Endothelial cell of umbilical vein (primary cell): ENCODE data around the gene DLGAP1. TPM values are rescaled to one million over a fixed set of nuclear protein-coding genes. Genes with fewer than 3 reads are reported as not detected.

Source experiments
- BruUV-seq: library from RNA; stranded (reverse); fragments of 400-500 nt; replicated peaks from 2 replicates; lab custom pipeline; 2021; lab: Mats Ljungman, UMichigan
- CTCF ChIA-PET: fragments of 300-600, 350-600 bp; sonication (Branson Sonifier 250); formaldehyde crosslinking; loops from one replicate; lab custom pipeline; 2021; ENCODE audit warnings: antibody characterized with exemption, inconsistent platforms; lab: Charles Lee
- POLR2A ChIA-PET: fragments of 300-600, 350-600 bp; sonication (Branson Sonifier 250); formaldehyde crosslinking; loops from one replicate; lab custom pipeline; 2021; ENCODE audit warnings: antibody characterized with exemption, inconsistent platforms; lab: Charles Lee
- DNase-seq: peaks from one replicate; pipeline ENCODE4 v3.0.0-alpha.2; 2011; ENCODE audit warnings: low read depth, low spot score
- FAIRE-seq: peaks from 2 replicates; lab custom pipeline; 2011; peaks lifted over from hg19 to GRCh38; lab: Jason Lieb, UNC
- H2AFZ ChIP-seq: 2 replicates; pipeline ENCODE4 v1.6.0; 2012; ENCODE audit warnings: low read depth, low read length, control low read depth, inconsistent platforms
- H3K27ac ChIP-seq: 2 replicates; pipeline ENCODE4 v1.5.1; 2011; ENCODE audit warnings: low read depth, mild to moderate bottlenecking, control low read depth, low read length, moderate library complexity; ENCODE audit not compliant: insufficient read depth
- H3K27me3 ChIP-seq, 2 experiments: 2 replicates each; pipeline versions ENCODE4 v1.6.0 to v1.6.1; 2011; ENCODE audit warnings: low read length in 2 of 2, mixed read lengths in 1 of 2; ENCODE audit not compliant: control insufficient read depth in 2 of 2, insufficient read depth in 2 of 2
- H3K36me3 ChIP-seq, 2 experiments: 2 replicates in 1 of 2; 3 replicates in 1 of 2; pipeline ENCODE4 v1.5.1; 2011; ENCODE audit warnings: low read length in 2 of 2, mild to moderate bottlenecking in 1 of 2, moderate library complexity in 1 of 2; ENCODE audit not compliant: control insufficient read depth in 2 of 2, insufficient read depth in 2 of 2; ENCODE audit errors: extremely low read depth in 1 of 2
- H3K4me1 ChIP-seq: 3 replicates; pipeline ENCODE4 v1.5.1; 2011; ENCODE audit warnings: mild to moderate bottlenecking, low read length; ENCODE audit not compliant: control insufficient read depth, insufficient read depth; ENCODE audit errors: extremely low read depth
- H3K4me2 ChIP-seq: 2 replicates; pipeline ENCODE4 v1.6.1; 2011; ENCODE audit warnings: low read length, control low read depth, mixed read lengths; ENCODE audit not compliant: insufficient read depth
- H3K4me3 ChIP-seq, 3 experiments: fragments of 200-600 bp in 1 of 3; sonication (generic), shearing (Covaris generic) in 1 of 3; replicated peaks in 1 of 3; 2 replicates each; pipeline ENCODE4 v1.5.1; 2011 to 2016; ENCODE audit warnings: control low read depth in 3 of 3, low read length in 3 of 3, mild to moderate bottlenecking in 2 of 3, inconsistent platforms in 1 of 3, low read depth in 1 of 3, moderate library complexity in 1 of 3; ENCODE audit not compliant: insufficient read depth in 1 of 3
- H3K79me2 ChIP-seq: 2 replicates; pipeline ENCODE4 v1.6.0; 2012; ENCODE audit warnings: low read length, inconsistent platforms; ENCODE audit not compliant: control insufficient read depth, insufficient read depth
- H3K9ac ChIP-seq: replicated peaks from 2 replicates; pipeline ENCODE3; 2011; ENCODE audit warnings: low read length, control low read depth; ENCODE audit not compliant: insufficient read depth; ENCODE audit errors: extremely low read depth
- H3K9me1 ChIP-seq: replicated peaks from 3 replicates; pipeline ENCODE4 v1.6.0; 2011; ENCODE audit warnings: mild to moderate bottlenecking, low read length; ENCODE audit not compliant: control insufficient read depth, insufficient read depth; ENCODE audit errors: extremely low read depth
- H3K9me3 ChIP-seq: replicated peaks from 2 replicates; pipeline ENCODE4 v1.5.1; 2012; ENCODE audit warnings: low read length, inconsistent platforms; ENCODE audit not compliant: control insufficient read depth, insufficient read depth
- H4K20me1 ChIP-seq: replicated peaks from 2 replicates; pipeline ENCODE3; 2011; ENCODE audit warnings: mild to moderate bottlenecking, low read length; ENCODE audit not compliant: control insufficient read depth, insufficient read depth; ENCODE audit errors: extremely low read depth
- FOS ChIP-seq: IDR thresholded peaks from 2 replicates; pipeline ENCODE4 v1.6.1; 2011; ENCODE audit warnings: mild to moderate bottlenecking, low read length, moderate library complexity, borderline replicate concordance; ENCODE audit not compliant: insufficient read depth
- GATA2 ChIP-seq: IDR thresholded peaks from 2 replicates; pipeline ENCODE4 v1.7.0; 2011; ENCODE audit warnings: low read depth, mild to moderate bottlenecking, moderate library complexity, mixed read lengths, low read length; ENCODE audit not compliant: insufficient read length, insufficient read depth
- JUN ChIP-seq: IDR thresholded peaks from 2 replicates; pipeline ENCODE4 v1.6.1; 2011; ENCODE audit warnings: borderline replicate concordance, low read depth; ENCODE audit not compliant: insufficient read length, insufficient read depth
- MYC ChIP-seq: IDR thresholded peaks from one replicate; pipeline ENCODE4 v1.6.1; 2011; ENCODE audit warnings: mild to moderate bottlenecking, low read depth, low read length
- POLR2A ChIP-seq: IDR thresholded peaks from 2 replicates; pipeline ENCODE4 v1.6.1; 2012; ENCODE audit warnings: low read depth, mild to moderate bottlenecking, control low read depth, low read length
- POLR2AphosphoS5 ChIP-seq: IDR thresholded peaks from 2 replicates; pipeline ENCODE4 v1.6.1; 2012; ENCODE audit warnings: low read depth, mild to moderate bottlenecking, control low read depth, low read length, moderate library complexity; ENCODE audit not compliant: insufficient read depth
- dilution Hi-C: fragments of 300-500 bp; cut with MboI; formaldehyde crosslinking; loops from one replicate; pipeline ENCODE4 v1.15.0; 2019; ENCODE audit warnings: low sequenced_read_pairs; ENCODE audit not compliant: extremely low pct_ligation_motif_present
- intact Hi-C: fragments of 100-400 bp; cut with micrococcal nuclease; formaldehyde crosslinking; loops from one replicate; pipeline ENCODE4 v1.10.0; 2022
- polyA plus RNA-seq, 4 experiments: library from polyadenylated mRNA; depleted of rRNA in 3 of 4; stranded (reverse) in 3 of 4; unstranded in 1 of 4; fragments of >200 nt; gene quantifications; 2 replicates each; pipeline versions ENCODE4 v1.2.1 to v1.2.3, GENCODE V29; 2011 to 2012; ENCODE audit warnings: missing spikeins in 1 of 4
- total RNA-seq: library from RNA; stranded (reverse); gene quantifications from 2 replicates; pipeline ENCODE4 v1.2.3, GENCODE V29; 2021
- TF ChIP-seq, protein P1 (sequence below): IDR thresholded peaks from 2 replicates; pipeline ENCODE4 v1.6.1; 2011; ENCODE audit not compliant: insufficient read depth, insufficient read length
- TF ChIP-seq, protein P2 (sequence below), 2 donors: IDR thresholded peaks; 1 replicate in 1 of 2; 2 replicates in 1 of 2; pipeline ENCODE4 v1.5.1; 2011; ENCODE audit warnings: low read length in 2 of 2, mild to moderate bottlenecking in 2 of 2, moderate library complexity in 2 of 2, control low read depth in 1 of 2, inconsistent platforms in 1 of 2, low read depth in 1 of 2; ENCODE audit not compliant: insufficient read depth in 1 of 2; ENCODE audit errors: extremely low read depth in 1 of 2

DLGAP1 gene
- total and polyA plus RNA-seq, 2 donors (not counting 3 experiments of a cell fraction or from before 2014, with no cell fraction given): 0.04 TPM; not detected in 1

DNA sequence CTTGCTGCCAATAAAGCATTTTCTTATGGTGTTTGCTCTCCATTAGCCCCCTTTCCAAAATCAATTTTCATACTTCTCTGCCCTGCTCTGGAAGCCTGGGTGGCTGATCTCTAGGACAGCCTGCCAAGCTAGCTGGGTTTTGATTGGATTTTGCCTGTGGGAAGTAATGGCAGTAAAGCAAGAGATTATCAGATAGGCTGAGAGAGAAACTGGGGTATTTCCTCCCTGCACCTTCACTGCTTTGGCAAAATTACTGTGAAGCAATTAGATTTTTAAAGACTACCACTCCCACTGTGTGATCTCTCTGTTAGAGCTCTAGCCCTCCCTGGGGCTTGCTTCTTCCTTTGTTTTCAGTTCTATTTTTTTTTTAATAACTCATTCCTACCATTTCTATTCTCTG, 223.8 kb downstream of the DLGAP1 start:
- no peak overlapping the region for H3K4me3 ChIP-seq
- CTCF ChIA-PET: no interaction called here
- H3K9ac ChIP-seq: no peak overlapping the region
- POLR2A ChIA-PET: no interaction called here
- no TSS peak for BruUV-seq
- DNase-seq: no peak
- no peaks in the 10 kb centered on the region for H3K27me3 ChIP-seq
- H3K9me3 ChIP-seq: no peaks in the 10 kb centered on the region
- FAIRE-seq: no peak
- no peak overlapping the region for H2AFZ ChIP-seq
- intact Hi-C loops: no loop called here
- H4K20me1 ChIP-seq: no peaks in the 10 kb centered on the region
- H3K79me2 ChIP-seq: no peaks in the 10 kb centered on the region
- TF ChIP-seq JUN: no peak
- no peak for TF ChIP-seq POLR2A
- no peak for TF ChIP-seq MYC
- TF ChIP-seq POLR2AphosphoS5: no peak
- TF ChIP-seq, protein P1, sequence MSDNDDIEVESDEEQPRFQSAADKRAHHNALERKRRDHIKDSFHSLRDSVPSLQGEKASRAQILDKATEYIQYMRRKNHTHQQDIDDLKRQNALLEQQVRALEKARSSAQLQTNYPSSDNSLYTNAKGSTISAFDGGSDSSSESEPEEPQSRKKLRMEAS: no peak
- TF ChIP-seq GATA2: no peak
- no peak for TF ChIP-seq FOS
- TF ChIP-seq, protein P2, sequence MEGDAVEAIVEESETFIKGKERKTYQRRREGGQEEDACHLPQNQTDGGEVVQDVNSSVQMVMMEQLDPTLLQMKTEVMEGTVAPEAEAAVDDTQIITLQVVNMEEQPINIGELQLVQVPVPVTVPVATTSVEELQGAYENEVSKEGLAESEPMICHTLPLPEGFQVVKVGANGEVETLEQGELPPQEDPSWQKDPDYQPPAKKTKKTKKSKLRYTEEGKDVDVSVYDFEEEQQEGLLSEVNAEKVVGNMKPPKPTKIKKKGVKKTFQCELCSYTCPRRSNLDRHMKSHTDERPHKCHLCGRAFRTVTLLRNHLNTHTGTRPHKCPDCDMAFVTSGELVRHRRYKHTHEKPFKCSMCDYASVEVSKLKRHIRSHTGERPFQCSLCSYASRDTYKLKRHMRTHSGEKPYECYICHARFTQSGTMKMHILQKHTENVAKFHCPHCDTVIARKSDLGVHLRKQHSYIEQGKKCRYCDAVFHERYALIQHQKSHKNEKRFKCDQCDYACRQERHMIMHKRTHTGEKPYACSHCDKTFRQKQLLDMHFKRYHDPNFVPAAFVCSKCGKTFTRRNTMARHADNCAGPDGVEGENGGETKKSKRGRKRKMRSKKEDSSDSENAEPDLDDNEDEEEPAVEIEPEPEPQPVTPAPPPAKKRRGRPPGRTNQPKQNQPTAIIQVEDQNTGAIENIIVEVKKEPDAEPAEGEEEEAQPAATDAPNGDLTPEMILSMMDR (IDR thresholded peaks at IDR 0.05; ENCODE audit: extremely low read depth in 1 of 2, insufficient read depth in 1 of 2, low read depth in 1 of 2, low read length in 2 of 2): no peak
- no peak overlapping the region for H3K4me2 ChIP-seq
- H3K9me1 ChIP-seq: no peaks in the 10 kb centered on the region
- dilution Hi-C loops: no loop called here
- no peak overlapping the region for H3K27ac ChIP-seq
- H3K36me3 ChIP-seq: no peaks in the 10 kb centered on the region
- H3K4me1 ChIP-seq: no peaks in the 10 kb centered on the region
